Measurements from ENCODE around the gene ADAMTSL3. TPM values are rescaled to one million over a fixed set of nuclear protein-coding genes. Genes with fewer than 3 reads are reported as not detected.

The ADAMTSL3 gene
- under 0.01 TPM for total RNA-seq

- DNase-seq (ENCODE audit: low read depth in 2 of 3, low spot score in 2 of 3): peak in 2 of 3 donors; percentile 19 to 23
Measured at GRCh38 chr15:83653639-83654378, at the start of gene ADAMTSL3. Gene ADAMTSL3, plus strand, starts transcription at chr15:83654123. Its CDS starts 1,639 bp downstream, at chr15:83655762.

- no peak for DNase-seq (ENCODE audit: low read depth in 2 of 3, low spot score in 2 of 3)
Measured at GRCh38 chr15:83604549-83604948, 49.4 kb upstream of the ADAMTSL3 start.

GRCh38 chr15:83605111-83605945 lies 48.6 kb upstream of the ADAMTSL3 start:
- DNase-seq (ENCODE audit: low read depth in 2 of 3, low spot score in 2 of 3): no peak

GRCh38 chr15:83610132-83610531 lies 43.8 kb upstream of the ADAMTSL3 start:
- DNase-seq (ENCODE audit: low read depth in 2 of 3, low spot score in 2 of 3): no peak

GRCh38 chr15:83610901-83611685 lies 42.8 kb upstream of the ADAMTSL3 start:
- DNase-seq (ENCODE audit: low read depth in 2 of 3, low spot score in 2 of 3): no peak

- DNase-seq (ENCODE audit: low read depth in 2 of 3, low spot score in 2 of 3): no peak
Measured at GRCh38 chr15:83612226-83612625, 41.7 kb upstream of the ADAMTSL3 start.

- no peak for DNase-seq (ENCODE audit: low read depth in 2 of 3, low spot score in 2 of 3)
Measured at GRCh38 chr15:83612898-83613635, 40.9 kb upstream of the ADAMTSL3 start.

GRCh38 chr15:83613714-83614113 lies 40.2 kb upstream of the ADAMTSL3 start:
- DNase-seq (ENCODE audit: low read depth in 2 of 3, low spot score in 2 of 3): no peak

GRCh38 chr15:83616840-83617239 lies 37.1 kb upstream of the ADAMTSL3 start:
- DNase-seq (ENCODE audit: low read depth in 2 of 3, low spot score in 2 of 3): no peak

- DNase-seq (ENCODE audit: low read depth in 2 of 3, low spot score in 2 of 3): peak in 1 of 3 donors; percentile 0
Measured at GRCh38 chr15:83626171-83626802, 27.6 kb upstream of the ADAMTSL3 start.

GRCh38 chr15:83631534-83631933 lies 22.4 kb upstream of the ADAMTSL3 start:
- DNase-seq (ENCODE audit: low read depth in 2 of 3, low spot score in 2 of 3): no peak

GRCh38 chr15:83643201-83643600 lies 10.7 kb upstream of the ADAMTSL3 start:
- no peak for DNase-seq (ENCODE audit: low read depth in 2 of 3, low spot score in 2 of 3)

GRCh38 chr15:83644439-83644838 lies 9.5 kb upstream of the ADAMTSL3 start:
- DNase-seq (ENCODE audit: low read depth in 2 of 3, low spot score in 2 of 3): no peak

GRCh38 chr15:83650831-83651230 lies 3.1 kb upstream of the ADAMTSL3 start:
- no peak for DNase-seq (ENCODE audit: low read depth in 2 of 3, low spot score in 2 of 3)

- DNase-seq (ENCODE audit: low read depth in 2 of 3, low spot score in 2 of 3): no peak
Measured at GRCh38 chr15:83651541-83651940, 2.4 kb upstream of the ADAMTSL3 start.

GRCh38 chr15:83652626-83653204 lies 1.2 kb upstream of the ADAMTSL3 start:
- DNase-seq (ENCODE audit: low read depth in 2 of 3, low spot score in 2 of 3): no peak

GRCh38 chr15:83653288-83653638 lies 660 bp upstream of the ADAMTSL3 start:
- no peak for DNase-seq (ENCODE audit: low read depth in 2 of 3, low spot score in 2 of 3)

GRCh38 chr15:83654379-83655236 lies 685 bp downstream of the ADAMTSL3 start:
- no peak for DNase-seq (ENCODE audit: low read depth in 2 of 3, low spot score in 2 of 3)

GRCh38 chr15:83655237-83655616 lies 1.3 kb downstream of the ADAMTSL3 start:
- no peak for DNase-seq (ENCODE audit: low read depth in 2 of 3, low spot score in 2 of 3)

Data from hematopoietic multipotent progenitor cell (in vitro differentiated cells).